OCI-LY7 (cell line): ENCODE results near the gene LAYN. TPM values are rescaled to one million over a fixed set of nuclear protein-coding genes. Genes with fewer than 3 reads are reported as not detected.

Experiments
- BruUV-seq: library from RNA; stranded (reverse); fragments of 400-500 nt; replicated peaks from 2 replicates; lab custom pipeline; 2021; lab: Mats Ljungman, UMichigan
- CTCF ChIA-PET: fragments of 300-600 bp; sonication (Branson Sonifier 250); formaldehyde crosslinking; loops from one replicate; lab custom pipeline; 2022; ENCODE audit warnings: antibody characterized with exemption; ENCODE audit not compliant: unreplicated experiment; lab: Charles Lee
- POLR2A ChIA-PET: fragments of 300-600 bp; sonication (Branson Sonifier 250); formaldehyde crosslinking; loops from one replicate; lab custom pipeline; 2022; ENCODE audit warnings: antibody characterized with exemption; lab: Charles Lee
- DNase-seq: peaks from one replicate; pipeline ENCODE4 v3.0.0-alpha.2; 2015; ENCODE audit warnings: low spot score
- H2AFZ ChIP-seq: fragments of 200-600 bp; sonication (generic), shearing (Covaris generic); 2 replicates; pipeline ENCODE4 v1.6.1; 2014; ENCODE audit warnings: mild to moderate bottlenecking, antibody characterized with exemption, low read length, moderate library complexity
- H3K27ac ChIP-seq: fragments of 200-600 bp; sonication (generic); 2 replicates; pipeline ENCODE4 v1.5.1; 2014; ENCODE audit warnings: mixed run types, low read depth, mild to moderate bottlenecking, moderate library complexity, low read length, inconsistent platforms; ENCODE audit not compliant: poor library complexity, severe bottlenecking
- H3K36me3 ChIP-seq: fragments of 200-600 bp; sonication (generic); 2 replicates; pipeline ENCODE4 v1.6.1; 2014; ENCODE audit warnings: mild to moderate bottlenecking, antibody characterized with exemption, low read length, moderate library complexity, mixed read lengths; ENCODE audit not compliant: insufficient read depth
- H3K4me1 ChIP-seq: fragments of 200-600 bp; sonication (generic); 2 replicates; pipeline ENCODE4 v1.5.1; 2014; ENCODE audit warnings: mild to moderate bottlenecking, low read length; ENCODE audit not compliant: insufficient read depth, poor library complexity, severe bottlenecking
- H3K4me2 ChIP-seq: fragments of 200-600 bp; sonication (generic); 2 replicates; pipeline ENCODE4 v1.6.1; 2014; ENCODE audit warnings: mild to moderate bottlenecking, low read length
- H3K4me3 ChIP-seq: fragments of 200-600 bp; sonication (generic); 2 replicates; pipeline ENCODE4 v1.5.1; 2014; ENCODE audit warnings: mild to moderate bottlenecking, low read depth, low read length; ENCODE audit not compliant: poor library complexity, severe bottlenecking
- H3K79me2 ChIP-seq: fragments of 200-600 bp; sonication (generic); 2 replicates; pipeline ENCODE4 v1.6.1; 2016; ENCODE audit warnings: low read depth, mild to moderate bottlenecking, low read length, moderate library complexity, mixed read lengths; ENCODE audit not compliant: insufficient read depth
- H3K9me2 ChIP-seq: fragments of 200-600 bp; sonication (generic); 2 replicates; pipeline ENCODE4 v1.6.1; 2016; ENCODE audit warnings: mild to moderate bottlenecking, low read length, mixed read lengths; ENCODE audit not compliant: insufficient read depth
- H3K9me3 ChIP-seq: fragments of 200-600 bp; sonication (generic); 2 replicates; pipeline ENCODE4 v1.6.1; 2014; ENCODE audit warnings: mild to moderate bottlenecking, mixed run types, low read length, mixed read lengths
- H4K20me1 ChIP-seq: fragments of 200-600 bp; sonication (generic); 2 replicates; pipeline ENCODE4 v1.6.1; 2014; ENCODE audit warnings: mild to moderate bottlenecking, antibody characterized with exemption, low read length, moderate library complexity, mixed read lengths; ENCODE audit not compliant: insufficient read depth
- EZH2phosphoT487 ChIP-seq: fragments of 200-600 bp; sonication (generic); IDR thresholded peaks from 2 replicates; pipeline ENCODE4 v1.6.1; 2018; ENCODE audit warnings: low read depth, borderline replicate concordance, mild to moderate bottlenecking, mixed run types, antibody characterized with exemption, low read length, moderate library complexity, mixed read lengths
- intact Hi-C: fragments of 100-400 bp; cut with micrococcal nuclease; formaldehyde crosslinking; loops from one replicate; pipeline ENCODE4 v1.10.0; 2022; ENCODE audit not compliant: unreplicated experiment
- total RNA-seq, 2 experiments: library from RNA; depleted of rRNA in 1 of 2; stranded (reverse); fragments of >200 nt in 1 of 2; shearing (Covaris generic) in 1 of 2; gene quantifications; 2 replicates each; pipeline ENCODE4 v1.2.3, GENCODE V29; 2014 to 2022
- TF ChIP-seq, protein P1 (sequence below): fragments of 200-600 bp; sonication (generic); conservative IDR thresholded peaks from 2 replicates; pipeline ENCODE4 v1.5.1; 2014; ENCODE audit warnings: mild to moderate bottlenecking, antibody characterized with exemption, low read length, moderate library complexity, mixed read lengths

Gene LAYN
- total RNA-seq, 2 experiments from 2014 or later, result not detected

DNA sequence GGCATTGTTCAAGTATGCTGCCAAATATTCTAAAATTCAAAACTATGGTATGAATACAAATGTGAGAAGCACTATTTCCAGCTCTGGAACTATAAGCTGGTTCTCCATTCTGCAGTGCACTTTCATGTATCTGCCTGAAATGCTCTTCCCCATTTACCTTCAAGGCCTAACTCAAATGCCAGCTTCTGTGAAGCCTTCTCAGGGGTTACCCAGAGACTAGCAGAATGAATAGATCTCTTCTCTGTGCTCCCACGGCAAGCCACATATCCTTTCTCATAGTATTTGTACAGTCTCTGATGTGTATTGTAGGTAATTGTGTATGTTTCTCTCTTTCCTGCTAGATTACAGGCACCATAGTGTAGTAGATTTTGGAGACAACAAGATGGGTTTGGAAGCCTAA, 21.9 kb upstream of the LAYN start:
- no peaks in the 10 kb centered on the region for H3K9me2 ChIP-seq
- intact Hi-C loops, result no loop called here
- no peak overlapping the region for H3K27ac ChIP-seq
- TF ChIP-seq, protein P1, sequence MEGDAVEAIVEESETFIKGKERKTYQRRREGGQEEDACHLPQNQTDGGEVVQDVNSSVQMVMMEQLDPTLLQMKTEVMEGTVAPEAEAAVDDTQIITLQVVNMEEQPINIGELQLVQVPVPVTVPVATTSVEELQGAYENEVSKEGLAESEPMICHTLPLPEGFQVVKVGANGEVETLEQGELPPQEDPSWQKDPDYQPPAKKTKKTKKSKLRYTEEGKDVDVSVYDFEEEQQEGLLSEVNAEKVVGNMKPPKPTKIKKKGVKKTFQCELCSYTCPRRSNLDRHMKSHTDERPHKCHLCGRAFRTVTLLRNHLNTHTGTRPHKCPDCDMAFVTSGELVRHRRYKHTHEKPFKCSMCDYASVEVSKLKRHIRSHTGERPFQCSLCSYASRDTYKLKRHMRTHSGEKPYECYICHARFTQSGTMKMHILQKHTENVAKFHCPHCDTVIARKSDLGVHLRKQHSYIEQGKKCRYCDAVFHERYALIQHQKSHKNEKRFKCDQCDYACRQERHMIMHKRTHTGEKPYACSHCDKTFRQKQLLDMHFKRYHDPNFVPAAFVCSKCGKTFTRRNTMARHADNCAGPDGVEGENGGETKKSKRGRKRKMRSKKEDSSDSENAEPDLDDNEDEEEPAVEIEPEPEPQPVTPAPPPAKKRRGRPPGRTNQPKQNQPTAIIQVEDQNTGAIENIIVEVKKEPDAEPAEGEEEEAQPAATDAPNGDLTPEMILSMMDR, result no peak
- ChIA-PET POLR2A (interaction anchor here (0.6 kb wide), 1 partner anchor 1610 kb away, joined by 3 read pairs; no protein-coding TSS in a partner anchor), CTCF (no interaction called here)
- no peaks in the 10 kb centered on the region; the same call in 1 of the 2 replicates for H4K20me1 ChIP-seq
- H3K79me2 ChIP-seq, result no peaks in the 10 kb centered on the region
- H3K4me2 ChIP-seq, result no peak overlapping the region
- no peaks in the 10 kb centered on the region for H3K9me3 ChIP-seq
- H3K4me1 ChIP-seq, result no peaks in the 10 kb centered on the region
- BruUV-seq, result no TSS peak
- no peaks in the 10 kb centered on the region for H3K36me3 ChIP-seq
- no peak overlapping the region for H2AFZ ChIP-seq
- no peak overlapping the region for H3K4me3 ChIP-seq
- no peak for DNase-seq

DNA sequence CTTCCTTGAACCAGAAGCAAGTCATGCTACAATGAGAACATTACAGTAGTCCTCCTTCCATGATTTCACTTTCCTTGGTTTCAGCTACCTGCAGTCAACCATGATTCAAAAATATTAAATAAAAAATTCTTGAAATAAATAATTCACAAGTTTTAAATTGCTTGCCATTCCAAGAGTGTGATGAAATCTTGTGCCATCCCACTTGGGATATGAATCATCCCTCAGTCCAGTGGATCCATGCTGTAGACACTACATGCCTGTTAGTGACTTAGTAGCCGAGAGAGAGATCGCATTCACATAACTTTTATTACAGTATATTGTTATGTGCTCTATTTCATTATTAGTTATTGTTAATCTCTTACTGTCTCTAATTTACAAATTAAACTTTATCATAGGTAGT, 20.0 kb upstream of the LAYN start:
- Histone ChIP-seq H3K79me2 (no peaks in the 10 kb centered on the region), H2AFZ (no peak overlapping the region), H3K9me2 (no peaks in the 10 kb centered on the region), H3K27ac (no peak overlapping the region), H3K4me3 (no peak overlapping the region), H3K4me2 (no peak overlapping the region), H3K4me1 (no peaks in the 10 kb centered on the region), H3K9me3 (no peaks in the 10 kb centered on the region), H3K36me3 (no peaks in the 10 kb centered on the region), H4K20me1 (no peaks in the 10 kb centered on the region; the same call in 1 of the 2 replicates)
- no peak for DNase-seq
- CTCF ChIA-PET, result no interaction called here
- TF ChIP-seq, protein P1, result no peak
- TF ChIP-seq EZH2phosphoT487, result no peak
- no TSS peak for BruUV-seq
- intact Hi-C loops, result no loop called here
- POLR2A ChIA-PET, result no interaction called here

DNA sequence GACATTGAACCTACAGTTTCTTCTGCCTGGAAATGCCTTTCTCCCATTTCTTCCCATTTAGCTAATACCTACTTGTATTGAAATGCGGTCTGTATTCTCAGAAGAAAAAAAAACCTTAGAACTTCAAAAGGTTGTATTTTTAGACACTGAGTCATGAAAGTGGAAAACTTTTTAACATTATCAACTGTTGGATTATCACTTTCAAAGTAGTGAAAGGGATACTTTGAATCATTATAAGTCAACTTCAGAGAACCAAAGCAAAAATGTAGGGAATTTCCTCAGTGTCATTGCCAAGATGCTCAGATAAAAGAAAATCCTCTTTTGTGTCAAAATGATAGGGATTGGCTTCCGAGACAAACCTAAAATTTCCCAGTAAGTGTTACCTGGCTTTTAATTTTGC, 19.4 kb upstream of the LAYN start:
- H2AFZ ChIP-seq, result no peak overlapping the region
- no peaks in the 10 kb centered on the region for H3K79me2 ChIP-seq
- BruUV-seq, result no TSS peak
- no peaks in the 10 kb centered on the region for H3K9me3 ChIP-seq
- ChIA-PET POLR2A (no interaction called here), CTCF (no interaction called here)
- H4K20me1 ChIP-seq, result no peaks in the 10 kb centered on the region; the same call in 1 of the 2 replicates
- TF ChIP-seq, protein P1, result no peak
- TF ChIP-seq EZH2phosphoT487, result no peak
- no peak overlapping the region for H3K27ac ChIP-seq
- no peaks in the 10 kb centered on the region for H3K4me1 ChIP-seq
- no peaks in the 10 kb centered on the region for H3K9me2 ChIP-seq
- no peak overlapping the region for H3K4me3 ChIP-seq
- DNase-seq, result no peak
- no peaks in the 10 kb centered on the region for H3K36me3 ChIP-seq
- H3K4me2 ChIP-seq, result no peak overlapping the region
- intact Hi-C loops, result no loop called here
